ENCODE data around the gene RASL12. TPM values are rescaled to one million over a fixed set of nuclear protein-coding genes. Genes with fewer than 3 reads are reported as not detected.

Gene RASL12
- total RNA-seq, 1 experiment from 2014 or later, result 0.67 TPM

- TSS peak; percentile 67 for BruUV-seq (replicated peaks)
- ChIA-PET POLR2A (no interaction called here), CTCF (no interaction called here)
- no peaks in the 10 kb centered on the region for H3K9me3 ChIP-seq (ENCODE audit: control insufficient read depth, insufficient read depth, low read depth, low read length)
- no peaks in the 10 kb centered on the region for H3K4me1 ChIP-seq (ENCODE audit: control insufficient read depth, insufficient read depth, low read length)
- in situ Hi-C loops (cut with HindIII; ENCODE audit: low pct_unique_long_range_greater_than_20kb, low sequenced_read_pairs), result no loop called here
- H3K27ac ChIP-seq (ENCODE audit: low read length), result no peak overlapping the region
- intact Hi-C loops (cut with micrococcal nuclease; ENCODE audit: unreplicated experiment), result no loop called here
- ATAC-seq (no peak), DNase-seq (ENCODE audit: low read depth, low spot score) (no peak)
- no peaks in the 10 kb centered on the region for H3K36me3 ChIP-seq (ENCODE audit: control insufficient read depth, insufficient read depth, low read length)
- H3K27me3 ChIP-seq (ENCODE audit: control insufficient read depth, insufficient read depth, low read length), result no peaks in the 10 kb centered on the region
- TF ChIP-seq, protein P1, sequence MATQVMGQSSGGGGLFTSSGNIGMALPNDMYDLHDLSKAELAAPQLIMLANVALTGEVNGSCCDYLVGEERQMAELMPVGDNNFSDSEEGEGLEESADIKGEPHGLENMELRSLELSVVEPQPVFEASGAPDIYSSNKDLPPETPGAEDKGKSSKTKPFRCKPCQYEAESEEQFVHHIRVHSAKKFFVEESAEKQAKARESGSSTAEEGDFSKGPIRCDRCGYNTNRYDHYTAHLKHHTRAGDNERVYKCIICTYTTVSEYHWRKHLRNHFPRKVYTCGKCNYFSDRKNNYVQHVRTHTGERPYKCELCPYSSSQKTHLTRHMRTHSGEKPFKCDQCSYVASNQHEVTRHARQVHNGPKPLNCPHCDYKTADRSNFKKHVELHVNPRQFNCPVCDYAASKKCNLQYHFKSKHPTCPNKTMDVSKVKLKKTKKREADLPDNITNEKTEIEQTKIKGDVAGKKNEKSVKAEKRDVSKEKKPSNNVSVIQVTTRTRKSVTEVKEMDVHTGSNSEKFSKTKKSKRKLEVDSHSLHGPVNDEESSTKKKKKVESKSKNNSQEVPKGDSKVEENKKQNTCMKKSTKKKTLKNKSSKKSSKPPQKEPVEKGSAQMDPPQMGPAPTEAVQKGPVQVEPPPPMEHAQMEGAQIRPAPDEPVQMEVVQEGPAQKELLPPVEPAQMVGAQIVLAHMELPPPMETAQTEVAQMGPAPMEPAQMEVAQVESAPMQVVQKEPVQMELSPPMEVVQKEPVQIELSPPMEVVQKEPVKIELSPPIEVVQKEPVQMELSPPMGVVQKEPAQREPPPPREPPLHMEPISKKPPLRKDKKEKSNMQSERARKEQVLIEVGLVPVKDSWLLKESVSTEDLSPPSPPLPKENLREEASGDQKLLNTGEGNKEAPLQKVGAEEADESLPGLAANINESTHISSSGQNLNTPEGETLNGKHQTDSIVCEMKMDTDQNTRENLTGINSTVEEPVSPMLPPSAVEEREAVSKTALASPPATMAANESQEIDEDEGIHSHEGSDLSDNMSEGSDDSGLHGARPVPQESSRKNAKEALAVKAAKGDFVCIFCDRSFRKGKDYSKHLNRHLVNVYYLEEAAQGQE (IDR thresholded peaks at IDR 0.05; ENCODE audit: insufficient read depth in 1 of 2, low read depth in 2 of 2, low read length in 1 of 2), result no peak
- TF ChIP-seq SIN3A (IDR thresholded peaks at IDR 0.05; ENCODE audit: borderline replicate concordance, insufficient read depth, low read depth, low read length) (no peak), POLR2AphosphoS5 (IDR thresholded peaks at IDR 0.05; ENCODE audit: low read depth, low read length) (no peak), CTCF (IDR thresholded peaks at IDR 0.05) (no peak), TCF7L2 (IDR thresholded peaks at IDR 0.05; ENCODE audit: low read depth, low read length) (no peak)
- no peak overlapping the region for H3K4me3 ChIP-seq (ENCODE audit: low read depth in 2 of 2, low read length in 2 of 2)
These were observed 30.0 kb upstream of the RASL12 start for GRCh38 chr15:65097651-65098263.

DNA sequence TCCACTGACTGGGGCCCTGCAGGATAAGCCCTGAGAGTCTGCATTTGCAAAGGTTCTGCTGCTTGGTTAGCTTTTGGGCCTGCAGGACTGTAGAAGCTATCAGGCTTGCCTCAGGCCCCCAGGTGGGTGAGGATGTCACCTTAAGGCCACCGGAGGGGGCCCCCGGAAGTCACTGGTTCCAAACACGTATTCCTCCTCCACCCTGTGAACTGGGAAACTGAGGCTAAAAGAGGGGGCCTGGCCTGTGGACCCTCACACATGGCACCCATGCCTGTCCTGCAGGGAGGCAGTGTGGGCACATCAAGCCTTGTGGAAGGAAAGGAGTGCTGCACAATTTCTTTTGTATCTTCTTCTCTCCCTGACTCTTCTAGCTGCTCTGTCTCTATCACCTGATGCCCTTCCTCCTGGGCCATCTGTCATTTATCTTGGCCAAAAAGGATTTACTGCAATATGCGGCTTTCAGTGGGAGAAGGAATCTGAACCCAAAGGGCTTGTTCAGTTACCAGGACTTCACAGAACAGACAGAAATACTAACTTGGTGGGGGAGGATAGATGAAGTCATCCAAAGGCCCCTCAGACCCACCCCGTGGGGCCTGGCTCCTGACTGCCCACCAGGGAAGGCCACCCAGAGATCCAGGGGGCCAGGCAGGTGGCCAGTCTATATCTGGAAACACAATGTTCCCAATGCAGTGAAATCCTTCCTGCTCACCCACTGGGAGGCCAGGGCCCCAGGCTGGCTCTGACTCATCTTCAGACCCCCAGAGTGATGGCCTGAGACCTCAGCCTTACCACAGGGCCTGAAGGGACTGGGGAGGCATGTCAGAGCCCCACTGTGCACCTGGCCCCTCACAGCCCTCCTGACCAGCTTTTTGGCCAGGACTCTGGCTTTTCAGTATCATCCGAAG lies 28.9 kb upstream of the RASL12 start:
- no peak for TF ChIP-seq POLR2AphosphoS5 (IDR thresholded peaks at IDR 0.05; ENCODE audit: low read depth, low read length)
- TF ChIP-seq TCF7L2 (IDR thresholded peaks at IDR 0.05; ENCODE audit: low read depth, low read length), result no peak
- no peak for TF ChIP-seq CTCF (IDR thresholded peaks at IDR 0.05)
- no peak for TF ChIP-seq SIN3A (IDR thresholded peaks at IDR 0.05; ENCODE audit: borderline replicate concordance, insufficient read depth, low read depth, low read length)
- TF ChIP-seq, protein P1 (IDR thresholded peaks at IDR 0.05; ENCODE audit: insufficient read depth in 1 of 2, low read depth in 2 of 2, low read length in 1 of 2), result no peak
- ChIA-PET CTCF (interaction anchor here (0.6 kb wide), 1 partner anchor 271 kb away, joined by 3 read pairs; no protein-coding TSS in a partner anchor), POLR2A (no interaction called here)
- Histone ChIP-seq H3K4me3 (ENCODE audit: low read depth in 2 of 2, low read length in 2 of 2) (no peak overlapping the region), H3K4me1 (ENCODE audit: control insufficient read depth, insufficient read depth, low read length) (no peaks in the 10 kb centered on the region), H3K36me3 (ENCODE audit: control insufficient read depth, insufficient read depth, low read length) (no peaks in the 10 kb centered on the region), H3K27me3 (ENCODE audit: control insufficient read depth, insufficient read depth, low read length) (no peaks in the 10 kb centered on the region), H3K27ac (ENCODE audit: low read length) (no peak overlapping the region), H3K9me3 (ENCODE audit: control insufficient read depth, insufficient read depth, low read depth, low read length) (no peaks in the 10 kb centered on the region)
- intact Hi-C loops (cut with micrococcal nuclease; ENCODE audit: unreplicated experiment), result no loop called here
- no peak for ATAC-seq
- no TSS peak for BruUV-seq (replicated peaks)
- no peak for DNase-seq (ENCODE audit: low read depth, low spot score)
- in situ Hi-C loops (cut with HindIII; ENCODE audit: low pct_unique_long_range_greater_than_20kb, low sequenced_read_pairs), result no loop called here

Measured in Panc1 (cell line).